GM12865 (cell line): ENCODE results near the gene CLDN14.

ENCODE experiments used
- DNase-seq: peaks from one replicate; pipeline ENCODE4 v3.0.0; 2010; ENCODE audit warnings: low read depth
- H3K4me3 ChIP-seq: 2 replicates; pipeline ENCODE4 v1.5.1; 2011; ENCODE audit warnings: mild to moderate bottlenecking, low read depth, low read length, control low read depth
- CTCF ChIP-seq: IDR thresholded peaks from 2 replicates; pipeline ENCODE4 v1.5.1; 2011; ENCODE audit warnings: low read length, control low read depth, low read depth, inconsistent platforms; ENCODE audit not compliant: insufficient read depth; ENCODE audit errors: missing control alignments

The CLDN14 gene

DNA sequence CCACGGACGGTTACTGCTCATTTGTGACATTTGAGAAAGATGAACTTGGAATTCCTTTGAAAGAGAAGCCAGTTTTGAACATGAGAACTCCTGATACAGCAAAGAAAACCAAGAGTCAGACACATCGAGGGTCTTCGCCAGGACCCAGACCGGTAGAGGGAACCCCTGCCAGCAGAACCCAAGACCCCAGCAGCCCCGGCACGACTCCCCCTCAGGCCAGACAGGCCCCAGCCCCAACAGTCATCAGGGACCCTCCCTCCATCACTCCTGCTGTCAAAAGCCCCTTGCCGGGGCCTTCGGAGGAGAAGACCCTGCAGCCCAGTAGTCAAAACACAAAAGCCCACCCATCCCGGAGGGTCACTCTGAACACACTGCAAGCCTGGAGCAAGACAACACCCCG, 67.0 kb downstream of the CLDN14 start:
- H3K4me3 ChIP-seq: no peak overlapping the region
- no peak for DNase-seq
- TF ChIP-seq CTCF: no peak

DNA sequence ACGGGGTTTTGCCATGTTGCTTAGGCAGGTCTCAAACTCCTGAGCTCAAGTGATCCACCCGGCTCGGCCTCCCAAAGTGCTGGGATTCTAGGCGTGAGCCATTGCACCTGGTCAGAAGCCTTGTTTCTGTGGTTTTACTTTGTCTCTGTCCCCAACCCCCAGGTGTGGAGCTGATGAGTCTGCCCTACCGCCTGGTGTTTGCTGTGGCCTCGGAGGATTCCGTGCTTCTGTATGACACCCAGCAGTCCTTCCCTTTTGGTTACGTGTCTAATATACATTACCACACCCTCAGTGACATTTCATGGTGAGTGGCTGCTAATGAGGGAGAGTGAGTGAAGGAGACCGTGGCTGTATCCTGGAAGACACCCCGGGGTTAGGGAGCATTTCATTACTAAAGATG, 68.6 kb downstream of the CLDN14 start:
- no peak for TF ChIP-seq CTCF
- DNase-seq: no peak
- H3K4me3 ChIP-seq: no peak overlapping the region
